HepG2 (cell line): ENCODE data around the gene SSX5. TPM values are rescaled to one million over a fixed set of nuclear protein-coding genes. Genes with fewer than 3 reads are reported as not detected.
"Not testable (repeated sequence)": the region's sequence is repeated elsewhere in the genome, so short reads cannot be mapped to it uniquely, and the experiment has no call there.

Experiments
- ATAC-seq: fragments of 200-7000 bp; cut with Tn5 transposase; 3 replicates; pipeline ENCODE4 v1.9.1; 2020; ENCODE audit warnings: mild to moderate bottlenecking, moderate library complexity
- BruUV-seq: library from RNA; stranded (reverse); fragments of 400-500 nt; replicated peaks from 2 replicates; lab custom pipeline; 2021; lab: Mats Ljungman, UMichigan
- CTCF ChIA-PET: fragments of 300-600 bp; formaldehyde crosslinking; extraction: SDS; loops from one replicate; lab custom pipeline; 2021; ENCODE audit warnings: low total read pairs, inconsistent platforms, low intra/inter-chr PET ratio; lab: Yijun Ruan, JAX
- POLR2A ChIA-PET: fragments of 350-600 bp; sonication (Branson Sonifier 250); formaldehyde crosslinking; loops from one replicate; lab custom pipeline; 2020; ENCODE audit warnings: antibody characterized with exemption, inconsistent platforms; lab: Yijun Ruan, JAX
- DNase-seq: peaks from one replicate; pipeline ENCODE4 v3.0.0-alpha.2; 2015; ENCODE audit warnings: low spot score
- FAIRE-seq: peaks from 3 replicates; lab custom pipeline; 2011; peaks lifted over from hg19 to GRCh38; lab: Jason Lieb, UNC
- H2AFZ ChIP-seq: one replicate; pipeline ENCODE4 v1.6.1; 2011; ENCODE audit warnings: low read length, inconsistent platforms
- H3K27ac ChIP-seq: fragments of 300-600 bp; 3 replicates; pipeline ENCODE4 v1.8.0; 2011; ENCODE audit warnings: mixed run types, mild to moderate bottlenecking, mixed read lengths, low read length, inconsistent platforms; ENCODE audit not compliant: insufficient read depth; ENCODE audit errors: extremely low read length
- H3K27me3 ChIP-seq, 2 experiments: fragments of 200-600 bp in 1 of 2; 2 replicates in 1 of 2; 3 replicates in 1 of 2; pipeline versions ENCODE4 v1.6.0 to v1.8.0; 2011; ENCODE audit warnings: low read length in 2 of 2, mild to moderate bottlenecking in 2 of 2, moderate library complexity in 2 of 2, inconsistent platforms in 1 of 2; ENCODE audit not compliant: insufficient read depth in 2 of 2, control insufficient read depth in 1 of 2
- H3K36me3 ChIP-seq, 2 experiments: fragments of 200-600 bp in 1 of 2; replicated peaks in 1 of 2; 2 replicates in 1 of 2; 3 replicates in 1 of 2; pipeline versions ENCODE4 v1.5.1 to v1.8.0; 2011; ENCODE audit warnings: low read length in 2 of 2, inconsistent platforms in 1 of 2; ENCODE audit not compliant: insufficient read depth in 2 of 2, control insufficient read depth in 1 of 2
- H3K4me1 ChIP-seq: 2 replicates; pipeline ENCODE4 v1.5.1; 2012; ENCODE audit warnings: low read length, inconsistent platforms; ENCODE audit not compliant: insufficient read depth
- H3K4me2 ChIP-seq: 2 replicates; pipeline ENCODE4 v1.6.0; 2011; ENCODE audit warnings: low read depth, low read length, inconsistent platforms
- H3K4me3 ChIP-seq, 3 experiments: fragments of 200-600 bp in 1 of 3; sonication (generic), shearing (Covaris generic) in 1 of 3; replicated peaks in 1 of 3; 2 replicates each; pipeline ENCODE4 v1.5.1; 2011 to 2016; ENCODE audit warnings: low read length in 3 of 3, inconsistent platforms in 2 of 3, low read depth in 2 of 3, mild to moderate bottlenecking in 2 of 3, control low read depth in 1 of 3, mixed read lengths in 1 of 3; ENCODE audit not compliant: insufficient read depth in 1 of 3
- H3K79me2 ChIP-seq: one replicate; pipeline ENCODE4 v1.6.1; 2011; ENCODE audit warnings: low read length, inconsistent platforms; ENCODE audit not compliant: insufficient read depth
- H3K9ac ChIP-seq: 2 replicates; pipeline ENCODE4 v1.6.0; 2011; ENCODE audit warnings: mild to moderate bottlenecking, low read depth, low read length, inconsistent platforms; ENCODE audit not compliant: insufficient read depth
- H3K9me3 ChIP-seq: 2 replicates; pipeline ENCODE4 v1.5.1; 2012; ENCODE audit warnings: mild to moderate bottlenecking, low read length
- H4K20me1 ChIP-seq: 2 replicates; pipeline ENCODE4 v1.6.0; 2011; ENCODE audit warnings: inconsistent platforms, mild to moderate bottlenecking, low read length, moderate library complexity; ENCODE audit not compliant: insufficient read depth
- CAMTA2 ChIP-seq: sonication (generic); formaldehyde crosslinking; IDR thresholded peaks from 2 replicates; pipeline ENCODE4 v1.4.0; 2020; ENCODE audit warnings: mild to moderate bottlenecking, missing genetic modification reagents, borderline replicate concordance
- DRAP1 ChIP-seq: IDR thresholded peaks from 2 replicates; pipeline ENCODE4 v1.6.1; 2016; ENCODE audit warnings: missing genetic modification reagents, missing compliant biosample characterization
- EZH2 ChIP-seq: conservative IDR thresholded peaks from 2 replicates; pipeline ENCODE4 v1.6.1; 2012; ENCODE audit warnings: mild to moderate bottlenecking, low read depth, low read length, moderate library complexity
- MAFG ChIP-seq: sonication (generic); formaldehyde crosslinking; IDR thresholded peaks from 2 replicates; pipeline ENCODE4 v1.5.1; 2020; ENCODE audit warnings: mild to moderate bottlenecking, missing genetic modification reagents
- MYC ChIP-seq: sonication (generic); formaldehyde crosslinking; IDR thresholded peaks from 2 replicates; pipeline ENCODE4 v1.9.0; 2021; ENCODE audit warnings: missing genetic modification reagents, borderline replicate concordance
- PLSCR1 ChIP-seq: sonication (generic); formaldehyde crosslinking; IDR thresholded peaks from 2 replicates; pipeline ENCODE4 v1.5.0; 2020; ENCODE audit warnings: missing genetic modification reagents, mild to moderate bottlenecking, borderline replicate concordance
- ZNF160 ChIP-seq: sonication (generic); formaldehyde crosslinking; IDR thresholded peaks from 2 replicates; pipeline ENCODE4 v1.8.0; 2022; ENCODE audit warnings: mild to moderate bottlenecking, inconsistent platforms, missing genetic modification reagents
- ZNF253 ChIP-seq: sonication (generic); formaldehyde crosslinking; IDR thresholded peaks from 2 replicates; pipeline ENCODE4 v1.8.0; 2022; ENCODE audit warnings: mild to moderate bottlenecking, missing genetic modification reagents, borderline replicate concordance
- ZNF382 ChIP-seq: sonication (generic); formaldehyde crosslinking; IDR thresholded peaks from 2 replicates; pipeline ENCODE4 v1.5.0; 2020; ENCODE audit warnings: missing genetic modification reagents, mild to moderate bottlenecking, borderline replicate concordance
- ZNF777 ChIP-seq: sonication (generic); formaldehyde crosslinking; IDR thresholded peaks from 2 replicates; pipeline ENCODE4 v1.4.0; 2020; ENCODE audit warnings: missing genetic modification reagents
- WGBS: methylation state at CpG from one replicate; pipeline ENCODE4 v1.1.6; 2017; ENCODE audit warnings: low lambda C conversion rate; 5-methylcytosine and 5-hydroxymethylcytosine counted together
- in situ Hi-C: cut with HindIII; loops from 2 replicates; pipeline ENCODE4 v1.10.0; 2017; ENCODE audit warnings: low pct_unique_long_range_greater_than_20kb; ENCODE audit not compliant: extremely low pct_ligation_motif_present
- intact Hi-C: fragments of 100-400 bp; cut with micrococcal nuclease; formaldehyde crosslinking; loops from one replicate; pipeline ENCODE4 v1.10.0; 2022; ENCODE audit not compliant: unreplicated experiment
- polyA plus RNA-seq, 8 experiments: library from polyadenylated mRNA; depleted of rRNA in 3 of 8; stranded (reverse) in 7 of 8; unstranded in 1 of 8; fragments of >200 nt; fragmentation: Illumina TruSeq in 4 of 8; extraction: Trizol in 4 of 8; gene quantifications; 2 replicates each; pipeline versions ENCODE4 v1.2.1 to v1.2.3, GENCODE V29; 2011 to 2016; ENCODE audit warnings: low read depth in 4 of 8, missing spikeins in 1 of 8, mixed read lengths in 1 of 8; ENCODE audit not compliant: insufficient read depth in 1 of 8
- total RNA-seq, 5 experiments: library from RNA; depleted of rRNA; stranded (reverse); fragments of >200 nt; fragmentation: Illumina TruSeq; extraction: Trizol; gene quantifications; 2 replicates each; pipeline ENCODE4 v1.2.3, GENCODE V29; 2016; ENCODE audit warnings: low read depth in 1 of 5

SSX5 gene
- total and polyA plus RNA-seq, 2 of the 13 experiments (the other 11 are each of a cell fraction or from before 2014, with no cell fraction given) = not detected

GRCh38 chrX:48190024-48190423, 6.6 kb downstream of the SSX5 start:
- intact Hi-C loops, H3K36me3 ChIP-seq, CTCF ChIA-PET, H3K4me3 ChIP-seq, H2AFZ ChIP-seq, H3K27me3 ChIP-seq, H4K20me1 ChIP-seq, H3K9me3 ChIP-seq, POLR2A ChIA-PET, H3K27ac ChIP-seq, ATAC-seq, BruUV-seq, H3K9ac ChIP-seq, H3K4me2 ChIP-seq, DNase-seq, H3K4me1 ChIP-seq, in situ Hi-C loops, FAIRE-seq, H3K79me2 ChIP-seq: not testable (repeated sequence)
- WGBS = 50% methylated on average over 5 of the region's 5 CpGs

- ATAC-seq, CTCF ChIA-PET, intact Hi-C loops, in situ Hi-C loops, H3K9me3 ChIP-seq, BruUV-seq, POLR2A ChIA-PET, H3K79me2 ChIP-seq, H3K4me3 ChIP-seq, H3K36me3 ChIP-seq, H3K27ac ChIP-seq, DNase-seq, FAIRE-seq, H3K27me3 ChIP-seq, H4K20me1 ChIP-seq, H3K4me1 ChIP-seq, H3K4me2 ChIP-seq, H3K9ac ChIP-seq, H2AFZ ChIP-seq: not testable (repeated sequence)
- 3% methylated on average over 5 of the region's 5 CpGs for WGBS
Observed at GRCh38 chrX:48181882-48182281, 14.7 kb downstream of the SSX5 start.

DNA sequence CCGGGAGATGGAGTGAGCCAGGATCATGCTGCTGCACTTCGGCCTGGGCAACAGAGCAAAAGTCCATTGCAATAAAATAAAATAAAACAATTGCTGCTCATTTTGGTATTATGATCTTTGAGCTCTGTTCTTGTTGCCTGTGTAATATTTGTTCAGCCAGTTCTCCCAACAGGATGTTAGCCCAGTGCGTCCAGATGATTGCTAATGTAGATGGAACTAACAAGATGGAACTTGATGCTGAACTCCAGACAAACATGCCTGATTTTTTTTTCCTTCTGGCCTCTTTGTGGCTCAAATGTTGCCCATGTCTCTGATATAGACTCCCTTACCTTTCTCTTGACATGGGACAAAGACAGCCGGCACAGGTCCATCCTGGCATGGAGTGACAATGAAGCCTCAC, 15.8 kb downstream of the SSX5 start:
- FAIRE-seq = no peak
- no peak for DNase-seq
- no peaks in the 10 kb centered on the region for H3K36me3 ChIP-seq
- no TSS peak for BruUV-seq
- no peaks in the 10 kb centered on the region for H4K20me1 ChIP-seq
- no peak for ATAC-seq
- no peaks in the 10 kb centered on the region for H3K4me1 ChIP-seq
- H3K4me2 ChIP-seq = no peak overlapping the region
- CTCF ChIA-PET = no interaction called here
- H2AFZ ChIP-seq = no peak overlapping the region
- no peak overlapping the region for H3K4me3 ChIP-seq
- intact Hi-C loops = no loop called here
- no peaks in the 10 kb centered on the region for H3K9me3 ChIP-seq
- in situ Hi-C loops = no loop called here
- no peak overlapping the region for H3K27ac ChIP-seq
- H3K79me2 ChIP-seq = no peaks in the 10 kb centered on the region
- WGBS = 56% methylated on average over 3 of the region's 4 CpGs
- no peaks in the 10 kb centered on the region for H3K27me3 ChIP-seq
- POLR2A ChIA-PET = no interaction called here
- H3K9ac ChIP-seq = no peak overlapping the region
- TF ChIP-seq MYC (no peak), MAFG (CRISPR knock-in tag) (no peak), ZNF160 (no peak), ZNF777 (CRISPR knock-in tag) (no peak), ZNF253 (CRISPR knock-in tag) (no peak), CAMTA2 (CRISPR knock-in tag) (no peak), PLSCR1 (CRISPR knock-in tag) (no peak), EZH2 (no peak), DRAP1 (CRISPR knock-in tag) (no peak), ZNF382 (no peak)
- TF ChIP-seq, all 625 proteins: peak for 0
